Measurements from ENCODE around the gene MATN1.
A peak's percentile ranks its signal among the peaks of the same experiment; 100 is the strongest.

The MATN1 gene

DNA sequence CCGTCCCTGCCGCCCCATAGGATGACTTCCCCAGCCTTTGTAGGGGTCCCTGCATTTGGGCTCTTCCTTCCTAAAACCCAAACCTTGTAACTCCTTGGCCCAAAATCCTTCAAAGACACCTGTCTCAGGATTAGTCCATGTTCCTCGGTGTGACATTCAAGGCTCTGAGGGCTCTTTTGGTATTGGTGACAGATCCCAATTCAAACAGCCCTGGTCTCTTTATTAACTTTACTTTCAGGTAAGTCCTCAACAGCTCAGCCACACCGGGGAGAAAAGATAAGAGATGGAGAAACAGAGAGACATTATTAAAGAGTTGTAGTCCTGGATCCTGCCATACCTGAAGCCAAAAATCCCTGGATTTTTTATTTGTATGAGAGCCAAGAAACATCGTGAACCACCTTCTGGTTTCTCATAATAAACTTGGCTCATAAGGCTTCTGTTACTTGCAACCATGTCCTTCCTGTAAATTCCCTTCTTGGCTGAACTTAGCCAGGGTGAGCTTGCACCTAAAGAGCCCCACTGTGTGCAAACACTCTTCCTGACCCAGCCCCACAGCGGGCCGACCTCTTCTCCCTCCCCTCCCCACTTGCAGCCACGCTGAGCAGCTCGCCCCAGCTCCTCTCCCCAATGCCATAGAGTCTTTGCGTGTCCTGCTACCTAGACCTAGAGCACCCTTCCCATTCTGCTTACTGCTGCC, 7.9 kb upstream of the MATN1 start:
- no peak for DNase-seq (ENCODE audit: low read depth)

GRCh38 chr1:30730346-30731108, 7.1 kb upstream of the MATN1 start:
- DNase-seq (ENCODE audit: low read depth) = no peak

DNA sequence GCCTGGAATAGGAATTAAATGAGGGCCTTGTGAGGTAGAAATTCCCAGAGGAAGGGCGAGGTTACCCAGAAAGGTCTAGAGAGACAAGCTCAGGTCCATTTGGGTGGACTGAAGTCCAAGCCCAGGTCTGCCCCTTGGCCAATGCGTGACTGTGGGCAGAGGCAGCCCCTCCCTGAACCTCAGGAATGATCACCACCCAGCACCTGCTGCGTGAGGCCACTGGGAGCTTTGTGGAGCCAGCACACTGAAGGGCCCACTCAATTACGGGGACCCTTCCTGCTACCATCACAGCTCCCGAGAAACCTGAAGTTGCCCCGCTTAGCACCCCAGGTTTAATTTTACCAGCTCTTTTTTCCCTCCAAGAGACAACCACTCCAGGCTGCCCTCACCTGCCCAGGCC, 6.5 kb upstream of the MATN1 start:
- no peak for DNase-seq (ENCODE audit: low read depth)

DNA sequence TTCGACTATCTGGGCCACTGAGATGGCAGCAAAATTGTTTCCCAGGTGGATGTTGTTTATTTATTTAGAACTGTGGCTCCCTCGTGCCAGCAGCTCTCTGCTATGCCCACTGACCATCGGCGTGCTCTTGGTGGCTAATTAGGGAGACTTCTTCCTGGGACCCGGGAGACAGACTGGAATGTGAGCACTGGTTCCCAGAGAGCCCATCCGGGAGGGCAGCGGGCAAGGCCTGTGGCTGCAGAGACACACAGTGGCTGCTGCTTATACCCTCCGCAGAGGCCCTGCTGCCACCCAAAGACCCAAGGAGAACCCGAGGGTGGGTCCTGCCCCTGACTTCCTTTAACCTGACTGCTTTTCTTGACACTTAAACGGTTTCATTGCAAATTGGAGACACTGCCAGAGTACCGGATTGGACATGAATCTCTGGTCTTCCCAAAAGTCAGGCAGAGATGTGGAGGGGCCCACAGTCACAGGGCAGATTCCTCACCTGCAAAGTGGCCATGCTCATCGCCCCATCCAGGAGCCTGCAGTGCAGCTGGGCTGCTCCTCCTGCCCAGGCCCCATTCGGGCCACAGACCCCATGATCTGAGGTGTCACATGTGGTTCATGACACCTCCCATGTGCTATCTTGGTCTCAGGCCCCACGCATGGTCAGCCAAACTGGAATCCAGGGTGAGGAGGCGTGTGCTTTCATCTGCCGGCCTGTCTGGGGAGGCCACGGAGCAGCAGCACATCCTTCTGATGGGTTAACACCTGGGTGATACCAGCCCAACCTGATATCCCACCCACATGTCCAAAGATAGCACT, 5.7 kb upstream of the MATN1 start:
- DNase-seq (ENCODE audit: low read depth) = no peak

GRCh38 chr1:30728340-30728739, 5.0 kb upstream of the MATN1 start:
- no peak for DNase-seq (ENCODE audit: low read depth)

- DNase-seq (ENCODE audit: low read depth) = no peak
Observed at GRCh38 chr1:30727824-30728223, 4.4 kb upstream of the MATN1 start.

DNA sequence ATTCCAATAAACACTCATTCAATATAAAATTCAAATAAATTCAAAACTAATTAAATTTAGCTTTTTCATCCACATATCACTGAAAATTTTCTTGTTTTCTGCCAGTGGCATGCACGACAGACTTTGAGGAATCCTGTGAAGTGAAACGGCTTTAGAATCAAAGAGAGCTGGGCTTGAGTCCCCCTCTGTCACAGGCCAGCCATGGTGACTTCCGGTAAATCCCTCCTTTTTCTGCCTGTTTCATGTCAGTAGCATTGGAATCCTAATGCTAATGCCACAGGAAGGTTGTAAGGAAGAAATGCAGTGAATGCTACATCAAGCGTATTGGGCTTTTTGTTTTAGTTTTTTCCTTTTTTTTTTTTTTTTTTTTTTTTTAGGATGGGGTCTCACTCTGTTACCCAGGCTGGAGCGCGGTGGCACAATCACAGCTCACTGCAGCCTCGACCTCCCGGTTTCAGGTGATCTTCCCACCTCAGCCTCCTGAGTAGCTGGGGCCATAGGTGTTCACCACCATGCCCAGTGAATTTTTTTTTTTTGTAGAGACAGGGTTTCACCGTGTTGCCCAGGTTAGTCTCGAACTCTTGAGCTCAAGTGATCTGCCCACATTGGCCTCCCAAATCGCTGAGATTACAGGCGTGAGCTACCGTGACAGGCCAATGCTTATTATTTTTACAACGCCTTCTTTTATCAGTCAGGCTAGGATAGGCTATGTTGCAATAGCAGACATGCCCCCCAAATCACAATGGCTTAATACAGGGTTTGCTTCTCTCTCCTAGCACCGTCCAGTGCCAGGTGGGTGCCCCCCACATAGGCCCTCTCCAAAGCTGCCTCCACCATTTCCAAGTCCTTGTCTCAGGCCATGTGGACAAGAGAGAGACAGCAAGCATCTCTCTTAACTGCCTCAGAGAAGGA, 3.6 kb upstream of the MATN1 start:
- no peak for DNase-seq (ENCODE audit: low read depth)

- no peak for DNase-seq (ENCODE audit: low read depth)
Observed at GRCh38 chr1:30726236-30726635, 2.9 kb upstream of the MATN1 start.

DNA sequence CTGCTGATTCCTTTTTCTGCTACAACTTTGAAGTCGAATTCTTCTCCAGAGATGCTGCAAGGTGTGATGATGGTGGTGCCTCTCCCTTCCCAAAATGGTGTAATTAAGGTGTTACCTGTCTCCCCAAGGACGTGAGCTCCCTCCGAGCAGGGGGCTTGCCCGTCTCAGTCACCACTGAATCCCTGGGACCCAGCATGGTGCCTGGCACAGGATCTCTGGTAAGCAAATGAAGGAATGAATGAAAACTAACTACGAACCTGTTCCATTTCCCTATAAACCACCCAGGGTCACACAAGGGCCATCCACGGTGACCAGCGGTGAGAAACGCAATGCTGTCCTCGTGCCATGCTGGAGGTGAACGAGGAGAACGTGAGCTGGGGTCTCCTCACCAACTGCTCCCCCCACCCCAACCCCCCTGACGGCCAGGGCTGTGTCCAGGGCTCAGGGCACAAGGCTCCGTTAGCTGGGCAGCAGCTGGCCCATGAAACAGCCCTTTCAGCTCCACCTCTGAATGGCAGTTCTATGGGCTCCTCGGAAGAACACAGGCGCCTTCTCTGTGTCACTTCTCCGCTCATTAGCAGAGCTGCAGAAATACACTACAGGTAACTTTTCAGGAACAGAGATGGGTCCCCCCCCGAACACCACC, 2.2 kb upstream of the MATN1 start:
- DNase-seq (ENCODE audit: low read depth) = no peak

DNA sequence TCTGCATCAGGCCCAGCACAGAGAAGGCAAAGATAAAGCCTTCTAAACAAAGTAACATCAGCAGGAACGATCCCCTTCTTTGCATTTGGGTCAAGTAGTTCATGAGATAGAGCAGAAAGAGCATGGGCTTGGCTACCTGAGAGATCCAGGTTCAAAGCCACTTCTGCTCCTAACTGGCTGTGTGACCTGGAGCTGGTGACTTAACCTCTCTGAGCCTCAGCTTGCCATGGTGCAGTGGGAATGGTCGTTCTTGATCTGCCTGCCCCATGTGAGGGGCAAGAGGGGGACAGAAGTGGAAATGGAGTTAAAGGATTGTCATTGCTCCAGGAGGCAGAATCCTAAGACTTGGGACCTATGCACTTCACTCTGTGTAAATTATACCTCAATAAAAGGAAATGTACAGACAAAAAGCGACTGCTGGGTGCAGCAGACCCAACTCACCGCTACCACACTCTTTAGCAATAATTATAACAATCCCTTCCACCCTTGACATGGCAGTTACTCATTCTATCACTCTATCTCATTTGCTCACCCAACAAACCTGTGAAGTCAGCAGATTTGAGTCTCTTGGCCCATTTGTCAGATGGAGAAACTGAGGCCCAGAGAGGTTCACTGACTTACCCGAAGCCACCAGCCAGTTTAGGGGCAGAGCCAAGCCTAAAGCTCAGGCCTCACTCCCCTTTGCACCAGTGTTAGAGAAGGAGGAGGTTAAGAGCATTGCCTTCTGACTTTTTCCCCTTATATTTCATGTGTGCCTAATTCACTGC, 1.5 kb upstream of the MATN1 start:
- no peak for DNase-seq (ENCODE audit: low read depth)

DNA sequence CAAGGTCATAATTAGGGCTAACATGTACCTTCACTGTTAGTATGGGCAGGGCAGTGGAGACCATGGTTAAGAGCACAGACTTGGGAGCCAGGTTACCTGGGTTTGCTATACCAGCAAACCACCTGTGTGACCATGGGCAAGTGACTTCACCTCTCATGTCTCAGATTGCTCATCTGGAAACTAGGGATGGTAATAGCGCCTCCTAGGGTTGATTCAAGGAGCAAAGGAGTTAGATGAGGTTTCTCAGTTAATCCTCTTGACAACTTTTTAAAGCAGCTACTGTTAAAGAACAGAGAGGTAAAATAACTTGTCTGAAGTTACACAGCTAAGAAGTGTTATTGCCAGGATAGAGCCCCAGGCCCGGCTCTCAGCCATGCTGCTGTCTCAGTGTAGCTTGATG, 790 bp upstream of the MATN1 start:
- DNase-seq (ENCODE audit: low read depth) = no peak

- no peak for DNase-seq (ENCODE audit: low read depth)
Observed at GRCh38 chr1:30721812-30722537, 1.4 kb downstream of the MATN1 start.

DNA sequence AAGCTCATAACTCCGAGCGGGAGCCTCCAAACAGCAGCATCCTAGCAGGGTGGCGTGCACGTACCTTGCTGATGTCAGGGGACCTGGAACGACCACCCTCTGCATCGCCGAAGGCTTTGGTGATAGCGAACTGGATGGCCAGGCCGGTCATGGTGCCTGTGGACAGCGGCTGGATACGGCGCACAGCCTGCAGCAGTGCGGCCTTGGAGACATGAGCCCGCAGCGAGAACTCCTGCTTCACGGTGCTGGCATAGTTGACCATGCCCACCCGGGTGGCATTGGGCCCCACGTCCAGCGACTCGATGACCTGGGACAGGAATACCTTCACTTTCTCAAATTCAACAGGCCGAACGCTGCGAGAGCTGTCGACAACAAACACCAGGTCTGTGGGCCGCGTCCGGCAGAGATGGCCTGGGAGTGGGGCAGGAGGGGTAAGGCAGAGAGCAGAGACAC, 2.0 kb downstream of the MATN1 start:
- no peak for DNase-seq (ENCODE audit: low read depth)

- DNase-seq (ENCODE audit: low read depth) = no peak
Observed at GRCh38 chr1:30720271-30721223, 2.8 kb downstream of the MATN1 start.

DNA sequence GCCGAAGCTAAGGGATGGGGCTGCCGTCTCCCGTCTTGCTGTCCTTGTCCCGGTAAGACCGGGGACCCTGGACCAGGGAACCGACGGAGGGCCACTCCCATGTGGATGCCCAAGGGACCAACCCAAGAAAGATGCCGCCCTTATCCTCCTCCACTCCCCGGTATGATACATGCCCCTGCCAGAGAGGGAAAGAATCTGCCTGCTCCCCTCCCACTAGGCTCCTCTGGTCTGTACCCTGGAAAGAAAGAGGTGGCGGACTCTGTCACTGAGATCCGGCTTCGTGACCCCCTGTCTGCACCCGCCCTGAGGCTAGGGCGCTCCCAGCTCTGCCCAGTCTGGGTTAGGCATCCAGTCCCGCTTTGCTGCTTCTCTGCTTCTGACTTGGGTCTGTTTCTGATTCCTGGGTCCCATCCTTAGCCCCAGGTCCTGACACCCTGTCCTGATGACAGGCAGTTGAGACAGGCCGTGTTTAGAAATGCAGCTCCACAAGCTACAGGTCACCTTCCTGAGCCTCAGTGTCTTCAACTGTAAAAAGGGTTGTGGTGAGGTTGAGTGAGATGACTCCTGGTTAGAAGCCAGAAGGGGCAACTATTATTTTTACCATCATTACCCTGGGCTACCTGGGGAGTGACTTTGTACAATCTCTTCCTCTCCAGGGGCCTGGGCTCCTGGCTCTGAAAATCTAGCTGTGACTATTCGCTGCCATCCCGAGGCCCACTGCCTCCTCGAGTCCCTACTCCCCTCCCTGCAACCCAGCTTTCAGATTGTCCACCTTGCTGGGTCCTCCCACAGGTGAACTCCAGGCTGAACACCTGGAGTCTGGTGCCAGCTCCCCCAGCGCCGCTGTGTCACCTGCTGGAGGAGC, 3.7 kb downstream of the MATN1 start:
- DNase-seq (ENCODE audit: low read depth) = peak; percentile 55

- peak; percentile 83 for DNase-seq (ENCODE audit: low read depth)
Observed at GRCh38 chr1:30718636-30719405, 4.6 kb downstream of the MATN1 start.
